Activated T-helper 2 cell treated with anti-CD3 and anti-CD28 coated beads, Interferon-gamma antibody, Interleukin-2, Interleukin-4, amounts not matched to agents 10 μg/mL and 5 μg/mL and 100 μg/mL, durations not matched to agents 14 hours and 24 hours and 36 hours (primary cell): Measurements from ENCODE around the gene RASSF1. TPM values are rescaled to one million over a fixed set of nuclear protein-coding genes. Genes with fewer than 3 reads are reported as not detected.
"Not testable (repeated sequence)": the region's sequence is repeated elsewhere in the genome, so short reads cannot be mapped to it uniquely, and the experiment has no call there.

Experiments used
- DNase-seq: peaks from one replicate; pipeline ENCODE4 v3.0.0; 2021; ENCODE audit warnings: low spot score
- H3K27ac Mint-ChIP-seq: one replicate; pipeline ENCODE4 v1.8.0; 2021; ENCODE audit warnings: mixed read lengths
- H3K27me3 Mint-ChIP-seq: one replicate; pipeline ENCODE4 v1.8.0; 2021; ENCODE audit warnings: low read depth, mixed read lengths
- H3K36me3 Mint-ChIP-seq: one replicate; pipeline ENCODE4 v1.8.0; 2021; ENCODE audit warnings: low read depth, mixed read lengths
- H3K4me1 Mint-ChIP-seq: one replicate; pipeline ENCODE4 v1.8.0; 2021; ENCODE audit warnings: low read depth, mixed read lengths
- H3K4me3 Mint-ChIP-seq: one replicate; pipeline ENCODE4 v1.8.0; 2021; ENCODE audit warnings: low read depth, mild to moderate bottlenecking, moderate library complexity, mixed read lengths
- H3K9me3 Mint-ChIP-seq: one replicate; pipeline ENCODE4 v1.8.0; 2021; ENCODE audit warnings: mixed read lengths
- intact Hi-C: fragments of 100-400 bp; cut with micrococcal nuclease; formaldehyde crosslinking; loops from one replicate; pipeline ENCODE4 v1.15.1; 2023
- total RNA-seq: library from RNA; stranded (reverse); gene quantifications from 2 replicates; pipeline ENCODE4 v1.2.3, GENCODE V29; 2022

RASSF1 gene
- total RNA-seq, 1 donor from 2014 or later = 74.2 TPM

GRCh38 chr3:50288387-50289007, 52.1 kb downstream of the RASSF1 start:
- H3K4me3 Mint-ChIP-seq = no peak overlapping the region
- intact Hi-C loops = no loop called here
- no peak overlapping the region for H3K27ac Mint-ChIP-seq
- H3K9me3 Mint-ChIP-seq = no peaks in the 10 kb centered on the region
- H3K36me3 Mint-ChIP-seq = peaks cover 48% of the 10 kb centered on the region
- no peaks in the 10 kb centered on the region for H3K27me3 Mint-ChIP-seq
- H3K4me1 Mint-ChIP-seq = peaks cover 9% of the 10 kb centered on the region
- DNase-seq = no peak

DNA sequence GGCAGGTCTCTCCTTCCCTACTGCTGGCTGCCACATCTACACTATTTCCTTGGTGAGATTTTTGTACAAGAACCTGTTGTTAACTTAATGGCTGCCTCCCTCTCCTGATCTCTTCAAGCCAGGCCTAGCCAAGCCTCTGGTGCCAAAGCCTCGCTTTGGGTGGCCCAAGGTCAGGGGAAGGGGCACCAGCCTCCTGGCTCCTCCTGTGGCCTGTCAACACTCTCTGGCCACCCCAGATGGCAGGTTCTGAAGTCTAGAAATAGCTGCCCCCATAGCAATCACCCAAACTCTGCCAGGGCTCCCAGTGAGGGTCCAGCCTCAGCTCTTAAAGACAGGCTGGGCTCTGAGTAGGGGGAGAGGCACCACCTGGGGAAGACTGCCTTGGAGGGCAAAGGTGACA, 53.4 kb downstream of the RASSF1 start:
- H3K4me3 Mint-ChIP-seq = no peak overlapping the region
- H3K9me3 Mint-ChIP-seq = no peaks in the 10 kb centered on the region
- H3K27ac Mint-ChIP-seq = no peak overlapping the region
- H3K4me1 Mint-ChIP-seq = peaks cover 3% of the 10 kb centered on the region
- no peak for DNase-seq
- peaks cover 48% of the 10 kb centered on the region for H3K36me3 Mint-ChIP-seq
- intact Hi-C loops = no loop called here
- H3K27me3 Mint-ChIP-seq = no peaks in the 10 kb centered on the region

DNA sequence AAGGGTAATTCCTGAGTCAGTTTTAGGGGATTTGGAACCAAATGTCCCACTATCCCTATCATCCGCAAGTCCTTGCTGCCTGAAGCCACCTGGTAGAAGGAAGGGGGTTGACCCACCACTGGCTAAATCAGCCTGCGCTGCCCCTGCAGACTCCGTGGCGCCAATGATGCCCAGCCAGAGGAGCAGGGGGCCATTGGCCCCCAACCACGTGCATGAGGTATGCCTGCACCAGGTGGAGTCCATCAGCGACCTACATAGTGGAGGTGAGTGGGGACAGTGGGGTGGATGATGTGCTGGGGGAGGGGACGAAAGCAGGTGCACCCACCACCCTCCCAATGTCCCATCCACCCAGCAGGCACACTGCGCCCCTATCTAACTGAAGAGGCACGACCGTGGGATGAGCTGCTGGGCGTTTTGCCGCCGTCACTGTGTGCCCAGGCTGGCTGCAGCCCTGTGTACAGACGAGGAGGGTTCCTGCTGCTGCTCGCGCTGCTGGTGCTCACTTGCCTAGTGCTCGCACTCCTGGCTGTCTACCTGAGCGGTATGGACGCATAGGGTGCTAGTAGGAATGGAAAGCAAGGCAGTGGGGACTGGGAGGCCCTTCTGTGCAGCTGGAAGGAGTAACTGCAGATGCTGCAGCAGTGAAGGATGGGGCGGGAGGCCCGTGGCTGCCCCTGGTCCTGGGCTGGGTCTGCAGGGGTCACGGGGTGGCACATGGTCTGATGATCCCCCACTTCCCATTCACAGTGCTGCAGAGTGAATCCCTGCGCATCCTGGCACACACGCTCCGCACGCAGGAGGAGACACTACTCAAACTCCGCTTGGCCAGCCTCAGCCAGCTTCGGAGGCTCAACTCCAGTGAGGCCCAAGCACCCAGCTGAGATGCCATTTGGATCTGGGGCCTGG, 54.1 kb downstream of the RASSF1 start:
- H3K27me3 Mint-ChIP-seq = no peaks in the 10 kb centered on the region
- peaks cover 48% of the 10 kb centered on the region for H3K36me3 Mint-ChIP-seq
- no peak overlapping the region for H3K4me3 Mint-ChIP-seq
- peaks cover 3% of the 10 kb centered on the region for H3K4me1 Mint-ChIP-seq
- intact Hi-C loops = no loop called here
- no peaks in the 10 kb centered on the region for H3K9me3 Mint-ChIP-seq
- no peak for DNase-seq
- no peak overlapping the region for H3K27ac Mint-ChIP-seq

DNA sequence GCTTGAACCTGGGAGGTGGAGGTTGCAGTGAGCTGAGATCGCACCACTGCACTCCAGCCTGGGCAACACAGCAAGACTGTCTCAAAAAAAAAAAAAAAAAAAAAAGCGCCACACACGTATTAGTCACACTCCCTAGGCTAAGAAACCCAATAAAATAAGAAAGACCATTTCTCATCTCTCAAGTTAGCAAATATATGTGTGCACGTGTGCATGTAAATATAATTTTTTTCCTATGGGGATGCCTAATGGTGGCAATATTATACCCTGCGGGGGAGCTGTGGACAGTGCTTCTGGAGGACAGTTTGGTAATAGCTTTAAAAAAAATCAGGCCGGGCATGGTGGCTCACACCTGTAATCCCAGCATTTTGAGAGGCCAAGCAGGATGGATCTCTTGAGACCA, 56.5 kb downstream of the RASSF1 start:
- H3K9me3 Mint-ChIP-seq, H3K27me3 Mint-ChIP-seq, DNase-seq, H3K27ac Mint-ChIP-seq, H3K4me1 Mint-ChIP-seq, intact Hi-C loops, H3K4me3 Mint-ChIP-seq: not testable (repeated sequence)
- H3K36me3 Mint-ChIP-seq = peaks cover 26% of the 10 kb centered on the region

Other genes starting within 250 kb of the RASSF1 start
- gene SEMA3F, start 185.5 kb downstream of the RASSF1 start, total RNA-seq = 0.11 and 0.21 TPM in 2 replicates
- not detected in 2 replicates for gene GNAT1, start 149.2 kb downstream of the RASSF1 start, total RNA-seq
- not detected in 2 replicates for gene SLC38A3, start 135.6 kb downstream of the RASSF1 start, total RNA-seq
- gene GNAI2, start 104.6 kb downstream of the RASSF1 start, total RNA-seq = 267 and 269 TPM in 2 replicates
- gene SEMA3B, start 71.7 kb downstream of the RASSF1 start, total RNA-seq = 0.30 and 0.68 TPM in 2 replicates
- not detected in 2 replicates for gene LSMEM2, start 61.7 kb downstream of the RASSF1 start, total RNA-seq
- 154 and 164 TPM in 2 replicates for gene IFRD2, start 48.4 kb downstream of the RASSF1 start, total RNA-seq
- gene HYAL3, start 41.4 kb downstream of the RASSF1 start, total RNA-seq = 10.8 TPM in 2 replicates
- gene NAA80, start 41.4 kb downstream of the RASSF1 start, total RNA-seq = 24.9 and 25.0 TPM in 2 replicates
- gene HYAL1, start 37.3 kb downstream of the RASSF1 start, total RNA-seq = 0.23 and 0.59 TPM in 2 replicates
- gene HYAL2, start 18.1 kb downstream of the RASSF1 start, total RNA-seq = 14.9 and 15.2 TPM in 2 replicates
- gene TUSC2, start 12.6 kb downstream of the RASSF1 start, total RNA-seq = 23.7 and 23.9 TPM in 2 replicates
- gene ZMYND10, start 4.9 kb upstream of the RASSF1 start, total RNA-seq = 0.94 and 1.8 TPM in 2 replicates
- gene NPRL2, start 9.9 kb upstream of the RASSF1 start, total RNA-seq = 34.5 and 42.7 TPM in 2 replicates
- gene CYB561D2, start 10.0 kb upstream of the RASSF1 start, total RNA-seq = 22.9 and 24.6 TPM in 2 replicates
- gene TMEM115, start 18.7 kb upstream of the RASSF1 start, total RNA-seq = 17.8 and 19.2 TPM in 2 replicates
- gene CACNA2D2, start 162.8 kb upstream of the RASSF1 start, total RNA-seq = 0.46 and 0.59 TPM in 2 replicates
- gene C3orf18, start 226.9 kb upstream of the RASSF1 start, total RNA-seq = 35.2 and 37.2 TPM in 2 replicates
- gene HEMK1, start 228.7 kb upstream of the RASSF1 start, total RNA-seq = 61.7 and 68.7 TPM in 2 replicates